GM18861 (cell line): ENCODE data around the gene OTOG.

Experiments used
- ATAC-seq: cut with Tn5 transposase; IDR thresholded peaks from one replicate; pipeline ENCODE4 v1.9.1; 2021; ENCODE audit not compliant: unreplicated experiment

OTOG gene

DNA sequence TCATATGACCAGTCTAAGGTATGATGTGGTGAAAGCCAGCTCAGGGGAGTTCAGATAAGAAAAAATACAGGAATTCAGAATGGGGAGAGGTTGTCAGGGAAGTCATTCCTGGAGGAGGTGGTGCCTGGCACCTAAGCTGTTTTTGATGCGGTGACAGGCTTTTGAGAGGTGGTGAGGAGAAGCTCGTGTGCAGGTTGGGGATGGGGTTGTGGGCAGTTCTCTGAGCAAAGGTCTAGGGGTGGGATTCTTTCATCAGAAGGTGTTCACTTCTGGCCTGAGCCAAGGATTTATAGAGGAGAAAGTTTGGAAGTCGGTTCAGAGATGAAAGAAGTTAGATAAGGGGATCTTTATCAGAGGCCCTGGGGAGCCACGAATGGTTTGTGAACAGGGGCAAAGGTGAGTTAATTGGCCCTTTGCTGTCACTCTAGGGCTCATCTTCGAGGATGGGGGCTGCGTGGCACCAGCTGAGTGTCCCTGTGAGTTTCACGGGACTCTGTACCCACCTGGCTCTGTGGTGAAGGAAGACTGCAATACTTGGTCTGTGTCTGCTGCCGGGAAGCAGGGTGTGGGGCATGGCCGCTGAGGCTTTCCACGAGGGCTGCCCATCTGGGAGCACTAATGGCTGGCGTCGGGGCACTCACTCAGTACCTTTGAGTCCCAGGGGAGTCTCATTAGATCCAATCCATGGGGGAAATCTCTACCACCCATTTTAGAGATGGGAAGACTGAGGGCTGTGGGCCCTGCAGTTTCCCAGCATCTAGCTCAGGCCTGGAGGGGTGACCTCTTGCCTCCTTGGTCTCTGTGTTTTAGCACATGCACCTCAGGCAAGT, 13.4 kb downstream of the OTOG start:
- ATAC-seq = no peak

- ATAC-seq = no peak
Measured at GRCh38 chr11:17561111-17561415, 14.0 kb downstream of the OTOG start.

DNA sequence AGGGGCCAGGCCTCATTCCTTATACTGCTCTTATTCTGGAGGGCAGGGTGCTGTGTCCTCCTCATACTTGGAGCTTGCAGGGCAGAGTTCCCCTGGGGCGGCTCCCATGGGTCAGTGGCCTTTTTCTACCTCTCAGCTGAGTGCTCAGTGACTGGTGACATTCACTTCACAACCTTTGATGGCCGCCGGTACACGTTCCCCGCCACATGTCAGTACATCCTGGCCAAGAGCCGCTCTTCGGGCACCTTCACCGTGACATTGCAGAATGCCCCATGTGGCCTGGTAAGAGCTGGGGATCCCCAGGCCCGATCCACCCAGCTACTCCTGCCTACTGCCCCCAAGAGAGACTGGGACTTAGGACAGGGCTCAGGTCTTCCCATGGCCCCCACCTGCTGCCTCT, 14.5 kb downstream of the OTOG start:
- ATAC-seq = no peak

DNA sequence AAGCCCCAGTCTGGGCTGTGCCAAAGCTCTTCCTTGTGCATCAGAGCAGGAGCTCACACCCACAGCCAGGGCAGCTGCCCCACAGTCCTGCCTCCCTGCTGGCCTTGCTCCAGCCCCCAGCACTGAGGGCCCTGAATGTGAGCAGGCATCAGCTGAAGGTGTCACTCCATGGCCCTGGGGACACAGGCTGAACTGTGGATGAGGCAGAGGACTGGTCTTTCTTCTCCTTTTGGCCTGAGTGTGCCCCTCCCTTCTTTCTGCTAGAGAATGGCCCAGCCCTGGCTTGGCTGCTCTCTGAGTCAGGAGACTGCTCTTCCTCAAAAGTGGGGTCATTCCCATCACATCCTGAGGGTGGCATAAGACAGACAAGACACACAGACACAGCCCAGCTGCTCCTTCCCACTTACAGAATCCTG, 16.2 kb downstream of the OTOG start:
- ATAC-seq = no peak

DNA sequence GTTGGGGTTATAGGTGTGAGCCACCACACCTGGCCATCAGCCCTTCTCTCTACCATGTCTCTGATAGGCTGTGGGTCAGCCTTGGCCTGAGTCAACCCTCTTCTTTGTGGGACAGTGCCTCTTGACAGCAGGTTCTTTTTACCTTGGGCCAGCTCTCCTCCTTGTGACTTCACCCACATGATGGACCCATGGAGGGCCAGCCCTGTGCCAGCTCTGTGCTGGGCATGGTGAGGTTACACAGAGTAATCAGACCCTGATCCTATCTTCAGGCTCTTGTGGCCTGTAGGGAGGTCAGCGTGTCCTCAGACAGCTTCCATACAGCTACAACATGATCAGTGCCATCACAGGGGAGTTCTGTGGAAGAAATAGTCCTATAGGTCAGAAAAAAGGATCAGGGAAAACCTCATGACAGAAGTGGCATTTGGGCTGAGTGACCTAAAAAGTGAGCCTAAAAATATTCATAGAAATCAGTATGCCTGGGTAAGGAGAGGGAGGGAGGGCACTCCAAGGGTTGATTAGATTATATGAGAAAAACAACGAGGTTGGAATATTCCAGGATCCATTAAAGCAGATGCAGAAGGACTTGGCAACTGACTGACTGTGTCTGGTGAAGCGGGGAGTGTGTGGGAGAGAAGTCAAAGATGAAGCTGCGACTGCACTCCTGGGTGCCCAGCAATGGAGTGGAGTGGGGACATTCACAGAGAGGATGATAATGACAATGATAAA, 17.1 kb downstream of the OTOG start:
- no peak for ATAC-seq

DNA sequence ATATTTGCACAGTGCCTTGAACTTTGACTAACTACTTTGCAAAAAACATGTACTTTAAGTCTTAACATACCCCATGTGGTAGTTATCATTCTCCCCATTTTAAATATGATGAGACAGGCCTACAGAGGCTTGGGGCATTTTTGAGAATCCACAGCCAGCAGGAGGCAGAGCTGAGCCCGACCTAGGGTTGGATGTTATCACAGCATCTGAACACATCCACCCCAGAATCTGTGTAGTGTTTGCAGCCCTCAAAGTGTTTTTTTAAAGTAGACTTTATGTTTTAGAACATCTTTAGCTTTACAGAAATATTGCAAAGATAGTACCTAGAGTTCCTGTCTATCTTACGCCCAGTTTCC, 17.6 kb downstream of the OTOG start:
- no peak for ATAC-seq

DNA sequence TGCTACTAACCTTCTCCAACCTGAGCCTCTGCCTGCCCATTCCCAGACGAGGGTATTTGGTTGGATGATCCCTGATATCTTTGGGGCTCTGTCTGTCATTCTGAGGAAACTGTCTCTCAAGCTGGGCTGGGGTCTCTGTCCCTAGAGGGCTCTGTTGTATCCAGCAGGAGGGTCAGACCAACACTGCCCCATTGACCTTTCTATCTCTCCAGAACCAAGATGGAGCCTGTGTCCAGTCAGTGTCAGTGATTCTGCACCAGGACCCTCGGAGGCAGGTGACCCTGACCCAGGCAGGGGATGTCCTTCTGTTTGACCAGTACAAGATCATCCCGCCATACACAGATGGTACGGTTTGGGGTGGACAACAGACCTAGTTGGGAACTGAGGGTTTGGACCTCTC, 21.9 kb downstream of the OTOG start:
- ATAC-seq = no peak

DNA sequence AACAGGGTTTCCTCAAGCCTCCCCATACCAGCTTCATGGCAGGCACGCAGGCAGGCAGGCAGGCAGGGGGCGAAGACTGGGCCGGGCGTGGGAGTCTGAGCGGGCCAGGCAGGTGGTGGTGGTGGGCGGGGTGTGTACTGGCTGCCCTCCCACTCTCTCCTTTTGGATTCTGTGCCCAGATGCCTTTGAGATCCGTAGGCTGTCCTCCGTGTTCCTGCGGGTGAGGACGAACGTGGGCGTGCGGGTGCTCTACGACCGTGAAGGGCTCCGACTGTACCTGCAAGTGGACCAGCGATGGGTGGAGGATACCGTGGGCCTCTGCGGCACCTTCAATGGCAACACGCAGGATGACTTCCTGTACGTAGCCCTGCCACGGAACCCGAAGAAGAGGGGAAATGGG, 23.0 kb downstream of the OTOG start:
- no peak for ATAC-seq

GRCh38 chr11:17571431-17572358, 24.6 kb downstream of the OTOG start:
- no peak for ATAC-seq

DNA sequence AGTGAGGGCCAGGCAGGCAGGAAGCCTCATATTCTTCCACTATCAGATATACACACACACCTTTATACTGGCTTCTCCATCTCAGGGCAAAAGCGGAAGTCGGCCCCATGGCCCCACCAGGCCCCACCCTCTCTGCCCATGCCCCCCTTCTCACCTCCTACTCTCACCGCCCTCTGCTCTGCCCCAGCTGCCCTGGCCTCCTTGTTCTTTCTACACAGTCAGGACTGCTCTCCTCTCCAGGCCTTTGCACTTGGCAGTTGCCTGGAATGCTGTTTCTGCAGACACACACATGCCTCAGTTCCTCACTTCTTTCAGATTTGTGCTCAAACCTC, 25.3 kb downstream of the OTOG start:
- no peak for ATAC-seq

- ATAC-seq = no peak
Measured at GRCh38 chr11:17572791-17573460, 25.9 kb downstream of the OTOG start.

- no peak for ATAC-seq
Measured at GRCh38 chr11:17573526-17573925, 26.5 kb downstream of the OTOG start.

DNA sequence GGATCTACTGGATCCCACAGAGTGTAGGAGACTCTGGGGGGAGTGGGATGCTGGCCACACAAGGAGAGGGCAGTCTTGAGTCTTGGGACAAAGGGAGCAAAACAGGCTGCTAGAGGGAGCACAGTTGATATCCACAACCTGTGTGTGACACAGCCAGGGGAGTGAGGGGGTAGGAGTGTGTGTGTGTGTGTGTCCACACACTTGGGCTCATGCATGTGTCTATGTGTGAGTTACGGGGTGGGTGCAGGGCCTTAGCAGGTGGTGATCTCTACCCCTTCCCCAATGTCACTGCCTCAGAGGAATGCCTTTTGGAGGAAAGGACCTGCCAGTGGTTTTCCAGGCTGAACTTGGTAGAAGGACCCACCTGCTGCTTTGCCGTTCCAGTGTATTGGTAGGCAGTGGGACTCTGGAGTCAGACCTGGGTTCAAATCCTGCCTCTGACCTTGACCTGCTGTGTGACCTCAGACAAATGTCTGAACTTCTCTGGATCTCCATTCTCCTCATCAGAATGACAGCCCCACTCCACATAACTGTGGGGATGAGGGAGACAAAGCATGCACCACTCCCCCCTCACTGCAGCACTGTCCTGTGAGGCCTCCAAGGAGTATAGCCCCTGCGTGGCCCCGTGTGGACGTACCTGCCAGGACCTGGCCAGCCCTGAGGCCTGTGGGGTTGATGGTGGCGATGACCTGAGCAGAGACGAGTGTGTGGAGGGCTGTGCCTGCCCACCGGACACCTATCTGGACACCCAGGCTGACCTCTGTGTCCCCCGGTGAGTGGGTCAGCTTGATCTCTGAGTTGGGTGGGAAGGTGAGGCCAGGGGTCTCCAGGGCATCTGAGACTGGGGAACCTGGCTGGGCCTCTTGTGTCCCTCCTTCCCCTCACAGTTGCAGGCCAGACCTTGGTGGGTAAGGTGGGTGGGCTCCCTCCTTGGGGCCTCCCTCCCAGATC, 27.4 kb downstream of the OTOG start:
- no peak for ATAC-seq

- ATAC-seq = no peak
Measured at GRCh38 chr11:17575431-17576425, 28.7 kb downstream of the OTOG start.

- no peak for ATAC-seq
Measured at GRCh38 chr11:17578296-17578695, 31.2 kb downstream of the OTOG start.

DNA sequence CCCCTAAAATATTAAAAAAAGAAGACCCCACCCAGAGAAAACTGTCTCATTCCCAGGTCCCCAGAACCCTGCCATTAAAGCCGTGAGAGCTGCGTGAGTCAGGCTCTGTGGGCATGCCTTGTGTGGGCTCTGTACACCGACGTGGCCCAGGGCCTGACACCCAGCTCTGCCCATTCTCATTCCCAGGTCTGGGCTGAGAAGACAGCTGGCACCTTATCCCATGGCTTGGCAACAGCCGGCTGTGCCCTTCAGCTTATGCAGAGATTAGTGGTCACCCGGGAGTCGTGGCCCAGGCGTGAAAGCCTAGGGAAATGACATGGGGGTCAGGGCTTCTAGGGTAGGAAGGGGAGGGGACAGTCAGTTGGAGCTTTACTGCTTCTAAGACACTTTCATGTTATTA, 31.9 kb downstream of the OTOG start:
- ATAC-seq = no peak

DNA sequence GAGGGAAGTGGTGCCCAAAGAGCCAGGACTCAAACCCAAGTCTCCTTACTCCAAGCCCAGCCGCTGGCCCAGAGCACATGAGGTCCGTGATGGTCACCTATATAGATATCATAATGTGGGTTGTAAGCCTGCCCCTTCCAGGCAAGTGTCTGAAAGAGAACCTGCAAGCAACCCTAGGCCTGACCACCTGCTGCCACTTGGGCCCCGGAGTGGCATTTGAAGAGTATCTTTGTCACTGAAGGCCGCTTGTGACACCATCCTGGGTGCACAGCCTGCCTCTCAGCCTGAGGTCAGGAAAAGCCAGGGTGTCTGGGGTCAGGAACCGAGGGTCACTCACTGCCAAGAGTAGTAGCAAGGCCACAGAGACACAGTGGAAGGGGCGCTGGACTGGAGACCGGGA, 32.4 kb downstream of the OTOG start:
- no peak for ATAC-seq

- ATAC-seq = no peak
Measured at GRCh38 chr11:17580271-17580670, 33.2 kb downstream of the OTOG start.
